Breast epithelium (tissue), 3 donors: ENCODE data around the gene LIPC.

Experiments used
- CTCF ChIP-seq, 3 donors: fragments of 450-650 bp; IDR thresholded peaks; one replicate each; pipeline ENCODE4 v1.5.1; 2016 to 2017; ENCODE audit warnings: antibody characterized with exemption in 3 of 3, mild to moderate bottlenecking in 3 of 3, moderate library complexity in 3 of 3
- POLR2A ChIP-seq: fragments of 450-650 bp; IDR thresholded peaks from one replicate; pipeline ENCODE4 v1.6.1; 2016; ENCODE audit warnings: antibody characterized with exemption, mild to moderate bottlenecking, moderate library complexity

GRCh38 chr15:58390655-58391054 lies 41.1 kb upstream of the LIPC start:
- TF ChIP-seq CTCF (IDR thresholded peaks at IDR 0.05) (no peak), POLR2A (no peak)
